ENCODE measurements around the gene LTBP1.

Gene LTBP1

GRCh38 chr2:32923109-32923508, 23.6 kb upstream of the LTBP1 start:
- in situ Hi-C loops (cut with HindIII; ENCODE audit: low sequenced_read_pairs), result no loop called here
- no peak for TF ChIP-seq CTCF (IDR thresholded peaks at IDR 0.05; ENCODE audit: low read depth, low read length, missing control alignments)
- no peak for DNase-seq (ENCODE audit: low read depth)
- no peak overlapping the region for H3K4me3 ChIP-seq (ENCODE audit: low read depth, low read length)

DNA sequence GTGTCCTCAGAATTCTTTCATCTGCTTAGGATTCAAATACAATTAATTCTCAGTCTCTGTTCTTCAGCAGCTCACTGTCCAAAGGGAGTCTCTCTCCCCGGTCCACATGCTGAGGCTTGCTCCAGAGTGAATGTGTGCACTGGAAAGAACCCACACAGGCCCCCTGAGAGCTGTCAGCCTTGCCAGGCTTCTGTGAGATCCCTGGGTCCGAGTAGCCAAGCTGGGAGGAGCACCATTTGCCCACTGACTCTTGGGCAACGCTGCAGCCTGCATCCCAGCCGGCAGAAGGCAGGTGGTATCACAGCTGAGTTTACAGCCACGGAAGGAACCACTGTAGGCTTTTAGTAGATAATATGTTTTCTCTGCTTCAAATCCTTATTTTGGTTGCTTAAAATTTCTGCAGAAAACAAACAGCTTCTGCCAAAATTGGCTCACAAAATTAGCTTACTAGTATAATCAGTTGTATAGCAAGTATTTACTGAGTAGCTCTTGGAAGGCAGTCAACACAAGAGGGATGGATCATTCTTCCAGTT, 21.4 kb upstream of the LTBP1 start:
- H3K4me3 ChIP-seq (ENCODE audit: low read depth, low read length), result no peak overlapping the region
- in situ Hi-C loops (cut with HindIII; ENCODE audit: low sequenced_read_pairs), result no loop called here
- no peak for DNase-seq (ENCODE audit: low read depth)
- no peak for TF ChIP-seq CTCF (IDR thresholded peaks at IDR 0.05; ENCODE audit: low read depth, low read length, missing control alignments)

- H3K4me3 ChIP-seq (ENCODE audit: low read depth, low read length), result no peak overlapping the region
- in situ Hi-C loops (cut with HindIII; ENCODE audit: low sequenced_read_pairs), result no loop called here
- no peak for TF ChIP-seq CTCF (IDR thresholded peaks at IDR 0.05; ENCODE audit: low read depth, low read length, missing control alignments)
- DNase-seq (ENCODE audit: low read depth), result no peak
These were observed 20.6 kb upstream of the LTBP1 start for GRCh38 chr2:32925976-32926707.

GRCh38 chr2:32926708-32927084, 20.1 kb upstream of the LTBP1 start:
- in situ Hi-C loops (cut with HindIII; ENCODE audit: low sequenced_read_pairs), result no loop called here
- DNase-seq (ENCODE audit: low read depth), result no peak
- no peak overlapping the region for H3K4me3 ChIP-seq (ENCODE audit: low read depth, low read length)
- no peak for TF ChIP-seq CTCF (IDR thresholded peaks at IDR 0.05; ENCODE audit: low read depth, low read length, missing control alignments)

GRCh38 chr2:32930436-32930835, 16.3 kb upstream of the LTBP1 start:
- H3K4me3 ChIP-seq (ENCODE audit: low read depth, low read length), result no peak overlapping the region
- DNase-seq (ENCODE audit: low read depth), result no peak
- in situ Hi-C loops (cut with HindIII; ENCODE audit: low sequenced_read_pairs), result no loop called here
- no peak for TF ChIP-seq CTCF (IDR thresholded peaks at IDR 0.05; ENCODE audit: low read depth, low read length, missing control alignments)

DNA sequence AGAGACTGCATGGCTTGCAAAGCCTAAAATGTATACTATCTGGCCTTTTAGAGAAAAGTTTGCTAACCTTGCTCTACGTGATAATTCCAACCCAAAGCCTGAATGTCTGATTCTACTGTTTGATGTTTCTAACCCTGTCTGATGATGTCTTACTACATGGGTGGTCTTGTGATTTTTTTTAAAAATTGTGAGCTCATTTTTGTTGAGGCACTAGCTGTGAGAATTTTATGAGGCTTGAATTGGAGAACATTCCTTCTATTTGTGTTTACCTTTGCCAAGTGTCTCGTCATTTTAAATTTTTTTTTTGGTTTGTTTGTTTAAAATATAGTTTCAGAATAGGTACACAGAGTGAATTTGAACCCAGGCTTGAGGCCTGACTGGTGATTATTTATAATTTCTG, 15.2 kb upstream of the LTBP1 start:
- TF ChIP-seq CTCF (IDR thresholded peaks at IDR 0.05; ENCODE audit: low read depth, low read length, missing control alignments), result no peak
- no peak for DNase-seq (ENCODE audit: low read depth)
- in situ Hi-C loops (cut with HindIII; ENCODE audit: low sequenced_read_pairs), result no loop called here
- no peak overlapping the region for H3K4me3 ChIP-seq (ENCODE audit: low read depth, low read length)

Measured in astrocyte of the cerebellum (primary cell).